Measurements from ENCODE around the gene SEL1L.
"Not testable (repeated sequence)": the region's sequence is repeated elsewhere in the genome, so short reads cannot be mapped to it uniquely, and the experiment has no call there.

SEL1L gene

DNA sequence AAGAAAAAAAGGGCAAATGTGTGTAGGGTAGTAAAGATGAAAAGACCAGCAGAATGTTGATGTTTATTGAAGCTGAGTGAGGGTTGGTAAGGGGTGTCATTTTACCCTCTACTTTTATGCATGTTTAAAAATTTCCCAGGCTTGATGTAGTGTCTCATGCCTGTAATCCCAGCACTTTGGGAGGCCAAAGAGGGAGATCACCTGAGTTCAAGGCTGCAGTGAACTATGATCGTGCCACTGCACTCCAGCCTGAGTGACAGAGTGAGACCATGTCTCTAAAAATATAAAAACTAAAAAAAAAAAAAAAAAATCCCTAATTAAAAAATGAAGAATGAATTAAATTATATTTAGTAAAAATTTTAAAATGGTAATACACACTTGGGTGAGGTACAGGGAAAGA lies 8.5 kb downstream of the SEL1L start:
- no peak for DNase-seq (ENCODE audit: low read depth)

DNA sequence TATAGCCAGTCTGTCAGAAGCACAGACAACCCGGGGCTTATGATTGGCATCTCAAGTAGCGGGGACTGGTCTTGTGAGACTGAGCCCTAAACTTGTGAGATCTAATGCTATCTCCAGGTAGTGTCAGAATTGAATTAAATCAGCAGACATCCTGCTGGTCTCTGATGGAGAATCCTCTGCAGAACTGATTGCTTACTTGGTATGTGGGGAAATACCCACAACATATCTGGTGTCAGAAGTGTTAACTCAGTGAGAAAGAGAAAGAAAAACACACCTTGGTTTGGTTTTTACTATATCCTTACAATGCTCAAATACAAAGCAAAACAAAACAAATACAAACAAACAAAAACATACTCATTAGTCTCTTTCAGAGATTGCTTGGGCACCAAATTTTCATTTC lies 10.0 kb downstream of the SEL1L start:
- no peak for DNase-seq (ENCODE audit: low read depth)

DNA sequence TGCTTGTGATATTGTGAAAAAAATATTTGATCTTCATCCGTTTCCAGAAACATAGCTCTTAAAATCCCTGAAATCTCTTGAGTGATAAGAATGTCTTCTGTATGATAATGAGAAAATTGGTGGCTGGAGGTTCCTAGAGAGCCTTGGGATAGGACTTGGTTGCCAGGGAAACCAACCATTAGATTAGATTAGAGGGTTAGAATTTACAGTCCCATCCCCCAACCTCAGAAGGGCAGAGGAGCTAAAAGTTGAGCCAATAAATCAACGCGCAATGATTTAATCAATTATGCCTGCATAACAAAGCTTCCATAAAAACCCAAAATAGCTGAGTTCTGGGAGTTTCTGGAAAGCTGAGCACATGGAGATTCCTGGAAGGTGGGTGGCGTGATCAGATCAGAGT lies 10.6 kb downstream of the SEL1L start:
- no peak for DNase-seq (ENCODE audit: low read depth)

DNA sequence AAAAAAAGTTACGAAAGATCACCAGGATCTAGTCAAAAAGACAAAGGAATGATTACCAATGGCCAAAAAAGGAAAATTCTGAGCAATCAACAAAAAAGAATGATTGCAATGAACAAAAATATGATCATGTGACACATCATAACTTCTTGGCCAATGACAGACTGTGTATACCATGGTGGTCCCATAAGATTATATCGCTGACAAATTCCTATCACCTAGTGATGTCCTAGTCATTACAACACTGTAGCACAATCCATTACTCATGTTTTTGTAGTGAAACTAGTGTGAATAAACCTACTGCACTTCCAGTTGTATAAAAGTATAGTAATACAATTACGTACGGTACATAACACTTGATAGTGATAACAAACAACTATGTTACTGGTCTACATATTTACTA lies 12.3 kb downstream of the SEL1L start:
- DNase-seq (ENCODE audit: low read depth), result no peak

DNA sequence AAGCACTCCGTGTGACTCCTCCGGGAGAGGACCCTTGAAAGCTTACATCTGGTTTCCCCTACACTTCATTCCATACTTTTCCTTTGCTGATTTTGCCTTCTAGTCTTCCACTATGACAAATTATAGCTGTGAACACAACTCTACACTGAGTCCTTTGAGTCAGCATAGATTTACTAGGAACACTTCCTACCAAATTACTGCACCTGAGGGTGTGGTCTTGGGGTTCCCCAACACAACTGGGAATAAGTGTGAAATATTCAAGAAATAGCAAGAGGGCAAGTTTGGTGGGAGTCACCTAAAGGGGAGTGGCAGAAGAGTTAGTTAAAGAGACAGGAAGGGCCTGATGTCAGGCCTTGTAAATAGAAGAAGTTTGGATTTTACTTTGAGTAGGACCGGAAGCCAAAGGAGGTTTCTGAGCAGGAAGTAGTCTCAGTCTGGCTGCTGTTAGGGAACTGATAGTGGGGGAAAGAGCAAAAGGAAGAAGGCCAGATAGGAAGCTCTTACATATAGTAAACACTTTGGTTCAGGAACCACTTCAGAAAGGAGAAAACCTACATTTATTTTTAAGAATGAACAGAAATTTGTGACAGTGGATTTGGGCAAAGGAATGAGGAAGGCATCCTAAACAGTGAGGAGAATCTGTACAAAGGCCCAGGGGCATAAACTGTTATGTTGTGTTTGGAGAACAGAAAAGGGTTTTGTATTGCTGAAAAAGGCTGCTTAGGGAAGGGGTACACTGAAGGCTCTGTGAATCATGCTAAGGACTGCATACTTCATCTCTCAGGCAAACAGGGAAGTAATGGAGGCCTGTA lies 14.2 kb downstream of the SEL1L start:
- DNase-seq (ENCODE audit: low read depth), result no peak

DNA sequence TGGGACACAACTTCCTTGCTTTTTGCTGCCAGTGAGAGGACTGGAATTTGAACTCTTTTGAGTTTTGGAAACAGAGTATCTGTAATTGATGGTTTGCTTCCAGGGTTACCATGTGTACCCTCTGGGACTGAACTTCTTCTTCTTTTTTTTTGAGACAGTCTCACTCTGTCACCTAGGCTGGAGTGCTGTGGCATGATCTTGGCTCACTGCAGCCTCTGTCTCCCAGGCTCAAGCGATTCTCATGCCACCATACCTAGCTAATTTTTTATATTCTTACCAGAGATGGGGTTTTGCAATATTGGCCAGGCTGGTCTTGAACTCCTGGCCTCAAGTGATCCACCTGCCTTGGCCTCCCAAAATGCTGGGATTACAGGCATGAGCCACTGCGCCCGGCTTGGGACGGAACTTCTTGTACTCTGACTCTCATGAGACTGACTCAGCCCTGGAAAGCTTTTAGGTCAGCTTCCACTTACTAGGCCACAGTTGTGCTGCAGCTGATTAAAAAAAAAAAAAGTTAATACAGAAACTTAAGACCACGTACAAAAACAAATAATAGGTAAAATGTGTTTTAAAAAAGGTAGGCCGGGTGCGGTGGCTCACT lies 15.8 kb downstream of the SEL1L start:
- no peak for DNase-seq (ENCODE audit: low read depth)

DNA sequence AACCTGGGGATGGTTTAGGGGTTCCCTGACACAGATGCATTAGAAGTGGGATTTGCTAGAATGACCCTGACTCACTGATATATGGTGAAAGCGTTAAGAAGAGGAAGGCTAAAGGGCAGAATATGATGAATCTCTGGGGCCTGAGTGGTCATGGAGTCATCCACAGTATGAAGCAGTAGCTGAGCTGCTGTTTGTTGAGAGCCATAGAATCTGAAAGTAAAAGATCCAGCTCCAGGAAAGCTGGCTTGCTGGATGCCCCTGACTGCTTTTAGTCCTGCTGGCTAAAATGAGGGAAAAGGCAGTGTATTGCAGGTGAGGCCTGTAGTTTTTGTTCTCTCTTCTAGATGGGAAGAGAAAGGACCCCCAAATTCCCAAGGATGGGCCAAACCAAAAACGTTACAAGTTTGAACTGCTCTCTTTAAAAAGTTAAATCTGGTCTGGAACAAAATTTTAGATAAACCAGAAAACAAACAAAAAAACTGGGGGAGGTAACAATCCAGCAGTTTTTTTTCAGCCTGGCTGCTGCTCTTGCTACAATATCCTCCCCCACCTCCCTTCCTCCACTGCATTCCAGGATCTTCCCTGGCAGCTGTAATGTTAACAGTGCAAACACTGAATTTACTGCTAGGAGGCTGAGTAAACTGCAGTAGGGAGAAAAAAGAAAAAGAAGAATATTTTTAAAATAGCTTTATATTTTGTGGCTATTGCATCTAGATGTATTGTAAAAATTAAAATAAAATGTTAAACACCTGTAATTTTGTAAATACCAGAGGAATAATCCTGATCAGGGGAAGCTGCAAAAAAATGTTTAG lies 16.5 kb downstream of the SEL1L start:
- no peak for DNase-seq (ENCODE audit: low read depth)

DNA sequence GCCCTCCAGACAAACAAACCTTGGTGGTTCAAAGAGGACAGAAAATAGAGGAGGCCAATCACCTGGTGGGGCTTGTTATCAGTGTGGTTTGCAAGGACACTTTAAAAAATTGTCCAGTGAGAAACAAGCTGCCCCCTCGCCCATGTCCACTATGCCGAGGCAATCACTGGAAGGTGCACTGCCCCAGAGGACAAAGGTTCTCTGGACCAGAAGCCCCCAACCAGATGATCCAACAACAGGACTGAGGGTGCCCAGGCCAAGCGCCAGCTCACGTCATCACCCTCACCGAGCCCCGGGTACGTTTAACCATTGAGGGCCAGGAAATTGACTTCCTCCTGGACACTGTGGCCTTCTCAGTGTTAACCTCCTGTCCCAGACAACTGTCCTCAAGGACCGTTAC lies 17.7 kb downstream of the SEL1L start:
- not testable (repeated sequence) for DNase-seq (ENCODE audit: low read depth)

DNA sequence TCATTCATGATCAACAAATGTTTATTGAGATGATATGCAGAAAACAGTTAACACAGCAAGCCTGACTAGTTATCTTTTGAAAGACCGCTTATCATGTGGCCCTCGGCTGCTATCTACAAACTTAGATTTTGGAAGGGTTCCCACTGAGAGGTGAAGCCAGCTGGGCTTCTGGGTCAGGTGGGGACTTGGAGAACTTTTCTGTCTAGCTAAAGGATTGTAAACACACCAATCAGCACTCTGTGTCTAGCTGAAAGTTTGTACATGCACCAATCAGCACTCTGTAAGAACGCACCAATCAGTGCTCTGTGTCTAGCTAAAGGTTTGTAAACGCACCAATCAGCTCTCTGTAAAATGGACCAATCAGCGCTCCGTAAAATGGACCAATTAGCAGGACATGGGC lies 20.8 kb downstream of the SEL1L start:
- not testable (repeated sequence) for DNase-seq (ENCODE audit: low read depth)

DNA sequence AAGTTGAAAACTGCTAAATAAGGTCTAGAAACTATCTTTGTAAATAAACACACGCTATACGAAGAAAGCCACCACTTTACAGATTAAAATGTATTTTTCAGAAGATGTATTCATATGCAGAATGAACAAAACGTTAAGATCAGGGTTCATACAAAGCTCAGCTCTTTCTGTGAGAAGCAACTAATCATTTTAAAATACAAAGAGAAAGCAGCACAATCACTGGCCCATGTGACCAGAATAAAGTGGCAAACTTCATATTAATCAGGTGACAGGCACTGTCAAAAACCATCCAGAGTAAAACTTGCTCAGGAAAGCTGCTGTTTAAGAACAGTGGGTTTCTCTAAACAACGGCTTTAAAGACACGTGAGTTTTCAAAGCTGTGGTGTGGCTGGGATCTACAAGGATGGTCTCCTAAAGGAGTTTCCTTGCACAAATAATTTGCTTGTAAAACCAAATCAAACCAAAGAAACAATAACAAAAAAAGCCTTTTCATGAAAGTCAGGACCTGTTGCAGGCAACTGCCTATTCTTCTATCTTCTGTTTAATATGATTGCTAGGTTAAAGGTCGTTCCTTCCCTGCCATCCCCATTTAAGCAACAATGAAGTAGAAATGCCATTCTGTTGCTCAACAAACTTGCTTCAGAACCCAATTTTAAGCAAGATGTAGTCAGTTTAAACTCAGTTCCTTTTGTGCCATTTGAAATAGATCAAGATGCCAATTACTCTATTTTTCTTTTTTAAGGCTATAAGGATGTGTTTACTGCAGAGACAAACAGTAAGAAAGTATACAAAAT lies 22.3 kb downstream of the SEL1L start:
- no peak for DNase-seq (ENCODE audit: low read depth)

DNA sequence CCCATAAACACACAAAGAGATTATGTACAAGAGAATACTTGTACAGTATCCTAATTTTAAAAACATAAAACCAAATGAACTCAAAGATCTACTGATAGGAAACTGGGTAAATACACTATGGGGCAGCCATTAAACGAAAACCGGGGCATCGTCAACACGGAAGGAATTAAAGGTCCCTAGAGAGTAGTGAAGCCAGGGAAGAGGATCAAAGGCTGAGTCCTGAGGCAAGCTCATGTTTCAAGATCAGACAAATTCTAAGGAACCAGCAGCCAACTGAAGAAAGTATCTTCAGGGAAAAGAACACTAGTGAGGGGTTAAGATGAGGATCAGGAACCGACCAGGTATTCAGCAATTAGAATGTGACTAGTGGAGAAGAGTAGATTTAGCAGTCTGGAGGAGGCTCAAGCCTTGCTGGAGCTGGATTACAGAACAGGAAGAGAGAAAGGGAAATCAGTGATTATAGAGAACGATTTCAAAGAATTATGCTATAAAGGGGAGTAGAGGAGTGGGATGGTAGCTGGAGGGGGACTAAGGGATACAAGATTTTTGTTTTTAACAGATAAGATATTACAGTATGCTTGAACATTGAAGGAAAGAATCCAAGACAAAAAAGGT lies 23.7 kb downstream of the SEL1L start:
- DNase-seq (ENCODE audit: low read depth), result no peak

DNA sequence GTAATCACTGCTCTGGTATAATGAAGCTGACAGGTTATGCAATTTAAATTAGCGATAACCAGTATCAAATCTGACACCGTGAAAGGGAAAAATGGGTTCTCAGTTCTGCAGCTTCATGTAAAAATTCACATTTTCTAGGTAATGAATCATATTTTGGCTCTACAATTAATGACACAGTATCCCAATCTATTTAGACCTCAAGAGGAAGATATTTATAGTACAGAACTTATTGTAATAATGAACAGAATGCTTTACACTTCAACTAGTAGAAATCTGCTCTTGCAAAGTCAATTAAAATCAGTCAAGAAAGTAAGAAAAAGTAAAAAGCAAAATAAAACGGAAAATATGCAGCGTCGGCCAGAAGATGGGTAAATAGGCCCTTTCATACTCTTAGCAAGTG lies 24.3 kb downstream of the SEL1L start:
- no peak for DNase-seq (ENCODE audit: low read depth)

DNA sequence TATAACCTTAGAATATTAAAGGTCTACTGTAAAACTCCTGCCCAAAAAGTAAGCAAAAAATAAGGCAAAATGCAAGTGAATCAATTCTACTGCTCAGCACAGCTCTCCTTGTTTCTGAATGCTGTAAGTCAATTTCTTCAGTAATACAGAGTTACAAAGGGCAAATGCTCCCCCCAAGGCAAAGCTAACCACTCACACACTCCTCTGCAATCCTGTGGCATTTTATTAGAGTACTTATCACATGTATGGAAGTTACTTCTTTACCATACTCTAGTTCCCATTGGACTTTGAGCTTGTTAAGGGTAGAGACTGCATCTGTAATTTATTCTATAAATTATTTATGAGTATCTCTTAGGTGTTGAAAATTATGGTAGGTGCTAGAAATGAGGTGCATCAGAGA lies 27.2 kb downstream of the SEL1L start:
- DNase-seq (ENCODE audit: low read depth), result no peak

DNA sequence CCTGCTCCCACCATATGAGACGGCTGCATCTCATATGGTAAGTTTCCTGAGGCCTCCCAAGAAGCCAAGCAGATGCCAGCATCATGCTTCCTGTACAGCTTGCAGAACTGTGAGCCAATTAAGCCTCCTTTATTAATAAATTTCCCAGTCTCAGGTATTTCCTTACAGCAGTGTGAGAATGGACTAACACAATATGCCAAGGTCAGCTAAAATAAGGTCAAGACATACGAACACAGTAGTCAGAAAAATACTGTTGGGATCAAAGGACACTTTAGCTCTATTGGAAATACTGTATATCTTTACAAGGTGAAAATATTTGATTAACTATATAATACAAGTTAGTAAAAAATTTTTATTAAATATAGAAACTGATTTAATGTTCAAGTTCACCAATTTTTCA lies 28.8 kb downstream of the SEL1L start:
- no peak for DNase-seq (ENCODE audit: low read depth)

DNA sequence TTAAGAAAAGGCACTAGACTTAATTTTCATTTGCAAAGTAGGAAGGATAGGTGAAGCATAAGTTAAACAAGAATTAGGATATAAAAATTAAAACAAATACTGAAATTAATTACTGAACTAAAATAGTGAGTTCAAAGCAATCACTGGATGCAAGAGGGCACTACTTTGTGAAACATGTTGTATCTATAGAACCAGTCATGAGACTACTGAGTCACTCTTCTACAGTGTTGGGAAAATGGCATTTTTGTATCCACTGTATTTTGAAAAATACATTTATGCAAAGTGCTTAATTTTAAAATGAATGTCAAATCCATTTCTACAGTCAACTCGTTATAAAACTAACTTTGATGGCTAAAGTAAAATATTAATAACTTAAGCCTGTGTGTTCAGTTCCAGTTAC lies 47.9 kb downstream of the SEL1L start:
- no peak for DNase-seq (ENCODE audit: low read depth)

DNA sequence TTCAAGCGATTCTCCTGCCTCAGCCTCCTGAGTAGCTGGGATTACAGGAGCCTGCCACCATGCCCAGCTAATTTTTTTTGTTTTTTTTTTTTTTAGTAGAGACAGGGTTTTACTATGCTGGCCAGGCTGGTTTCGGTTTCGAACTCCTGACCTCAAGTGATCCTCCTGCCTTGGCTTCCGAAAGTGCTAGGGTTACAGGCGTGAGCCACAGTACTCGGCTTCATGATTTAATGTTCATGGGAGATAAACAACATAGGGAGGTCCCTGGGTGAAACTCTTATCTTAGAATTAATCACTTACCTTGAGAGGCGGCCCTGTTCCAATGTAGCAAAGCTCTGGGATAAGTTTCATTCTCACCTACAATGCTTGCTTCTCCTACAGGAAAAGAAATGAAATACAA lies 48.3 kb downstream of the SEL1L start:
- no peak for DNase-seq (ENCODE audit: low read depth)

DNA sequence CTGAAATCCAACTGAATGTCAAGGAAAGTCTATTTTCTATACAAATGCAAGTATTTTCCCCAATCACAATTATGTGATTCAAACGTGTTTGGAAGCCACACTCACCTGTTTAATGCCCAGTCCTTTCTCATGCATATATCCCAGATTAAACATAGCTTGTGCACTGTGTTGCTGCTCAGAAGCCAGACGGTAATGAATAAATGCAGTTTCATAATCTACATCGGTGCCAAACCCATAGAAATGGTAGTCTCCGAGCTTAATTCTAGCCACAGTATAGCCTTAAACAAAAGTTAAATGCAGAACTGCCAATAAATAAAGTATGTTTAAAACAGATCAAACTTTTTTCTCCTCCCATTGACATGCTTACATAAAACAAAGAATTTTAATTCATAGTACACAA lies 49.5 kb downstream of the SEL1L start:
- no peak for DNase-seq (ENCODE audit: low read depth)

DNA sequence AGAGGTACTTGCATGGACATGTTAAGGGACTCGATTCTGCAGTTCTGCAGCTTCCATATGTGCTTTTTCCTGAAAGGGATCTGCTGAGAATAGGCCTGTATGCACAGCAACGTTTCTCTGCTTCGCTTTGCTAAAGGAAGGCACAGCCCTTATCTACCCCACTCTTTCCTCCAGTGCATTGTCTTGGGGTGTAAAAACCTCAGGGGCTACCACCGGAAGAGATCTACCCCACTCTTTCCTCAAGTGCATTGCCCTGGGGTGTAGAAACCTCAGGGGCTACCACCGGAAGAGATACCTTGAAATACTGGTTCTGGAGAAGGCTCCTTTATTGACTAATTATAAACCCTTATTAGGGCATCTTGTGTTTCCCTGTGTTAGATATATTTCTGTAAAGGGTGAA lies 52.9 kb downstream of the SEL1L start:
- no peak for DNase-seq (ENCODE audit: low read depth)

DNA sequence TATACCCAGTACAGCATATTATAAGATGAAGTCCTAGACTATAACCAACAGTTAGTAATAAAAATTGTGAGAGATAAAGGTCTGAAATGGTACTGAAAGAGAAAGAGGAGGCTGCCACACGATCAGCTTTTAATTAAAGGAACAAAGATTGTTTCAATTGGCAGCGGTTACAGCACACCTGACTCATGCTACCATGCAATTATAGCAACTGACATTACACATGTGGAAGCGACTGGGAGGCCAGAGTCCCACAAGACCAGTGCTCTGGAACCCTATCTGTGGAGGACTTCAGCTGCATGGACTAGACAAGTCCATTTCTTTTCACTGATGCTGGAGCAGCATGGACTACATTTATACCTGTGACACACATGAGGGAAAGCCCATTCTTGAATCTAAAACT lies 55.2 kb downstream of the SEL1L start:
- no peak for DNase-seq (ENCODE audit: low read depth)

DNA sequence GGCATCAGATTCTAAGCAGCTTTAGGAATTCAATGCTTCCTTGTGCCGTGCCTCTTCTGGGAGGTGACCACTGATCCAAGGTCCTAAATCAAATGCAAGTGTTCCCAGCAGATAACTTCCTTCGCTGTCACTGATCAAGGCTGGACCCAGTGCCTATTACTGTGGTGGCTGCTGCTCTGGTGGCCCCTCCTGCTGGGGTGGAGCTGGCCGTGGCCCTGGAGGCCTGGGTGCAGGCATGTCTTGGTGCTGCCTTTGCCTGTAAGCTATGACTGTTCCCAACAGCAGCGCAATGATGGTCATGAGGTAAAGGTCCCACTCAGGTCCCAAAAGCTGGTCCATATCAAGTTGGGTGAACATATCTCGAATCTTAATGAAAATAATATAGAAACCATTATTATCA lies 56.8 kb downstream of the SEL1L start:
- DNase-seq (ENCODE audit: low read depth), result no peak

DNA sequence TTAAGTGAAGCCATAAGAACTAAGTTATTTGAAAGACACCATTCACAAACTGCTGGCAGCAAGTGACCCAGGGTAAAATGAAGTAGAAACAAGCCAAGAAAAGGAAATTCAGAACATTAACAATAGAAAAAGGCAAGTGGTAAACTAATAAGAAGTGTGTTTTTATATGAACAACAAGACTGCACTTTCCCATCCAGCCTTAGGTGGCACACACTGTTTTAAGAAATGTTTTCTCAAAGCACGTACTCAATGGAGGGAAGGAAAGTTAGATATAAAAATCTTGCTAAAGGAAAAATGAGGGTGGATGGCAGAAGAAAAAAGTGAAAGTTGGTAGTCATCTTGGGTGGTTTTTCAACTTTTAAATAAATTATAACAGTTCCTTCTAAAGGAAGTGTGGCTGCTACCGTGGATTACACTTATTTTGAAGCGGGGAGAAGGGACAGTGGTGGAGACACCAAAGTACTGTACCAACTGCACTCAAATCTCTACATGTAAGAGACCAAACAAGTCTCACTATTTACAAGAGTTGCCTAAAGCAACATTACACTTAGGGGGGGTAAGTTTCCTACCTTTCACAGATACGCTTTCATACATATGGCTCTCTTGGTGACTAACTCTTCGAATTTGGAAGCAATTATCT lies 58.8 kb downstream of the SEL1L start:
- no peak for DNase-seq (ENCODE audit: low read depth)

DNA sequence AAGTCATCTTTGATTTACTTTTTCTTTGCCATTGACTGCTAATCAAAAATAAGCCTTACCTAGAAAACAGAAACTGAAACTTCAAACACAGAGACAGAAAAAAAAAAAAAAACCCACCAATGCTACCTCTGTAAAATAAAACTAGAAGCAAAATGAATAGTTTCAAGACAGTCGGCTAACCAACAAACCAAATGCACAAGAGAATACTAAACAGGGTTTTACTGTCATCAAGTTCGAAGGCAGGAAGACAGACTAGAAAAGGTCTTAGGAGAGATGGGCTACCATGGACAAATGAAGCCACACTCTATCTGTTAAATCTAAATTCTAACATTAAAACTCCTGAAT lies 59.5 kb downstream of the SEL1L start:
- DNase-seq (ENCODE audit: low read depth), result no peak
